Upper lobe of right lung (tissue), 1 donor: ENCODE data around the gene MUC12. TPM values are rescaled to one million over a fixed set of nuclear protein-coding genes. Genes with fewer than 3 reads are reported as not detected.
"Not testable (repeated sequence)": the region's sequence is repeated elsewhere in the genome, so short reads cannot be mapped to it uniquely, and the experiment has no call there.

Experiments used
- ATAC-seq: fragments of 200-7000 bp; cut with Tn5 transposase; one replicate; pipeline ENCODE4 v1.9.1; 2020; ENCODE audit warnings: mild to moderate bottlenecking, moderate library complexity
- DNase-seq: peaks from one replicate; pipeline ENCODE4 v3.0.0-alpha.2; 2020
- H3K27ac ChIP-seq: fragments of 200-600 bp; one replicate; pipeline ENCODE4 v1.8.0; 2022
- H3K27me3 ChIP-seq: fragments of 200-600 bp; one replicate; pipeline ENCODE4 v1.8.0; 2022; ENCODE audit warnings: mild to moderate bottlenecking
- H3K36me3 ChIP-seq: fragments of 200-600 bp; one replicate; pipeline ENCODE4 v1.8.0; 2022
- H3K4me1 ChIP-seq: fragments of 200-600 bp; one replicate; pipeline ENCODE4 v1.8.0; 2022
- H3K4me3 ChIP-seq: fragments of 200-600 bp; one replicate; pipeline ENCODE4 v1.8.0; 2022; ENCODE audit warnings: mild to moderate bottlenecking
- H3K9me3 ChIP-seq: fragments of 200-600 bp; one replicate; pipeline ENCODE4 v1.8.0; 2022
- intact Hi-C: fragments of 100-400 bp; cut with DNase I; formaldehyde crosslinking; loops from one replicate; pipeline ENCODE4 v1.11.0; 2022
- total RNA-seq: library from RNA; stranded (reverse); fragmentation: NEBNext Ultra II Directional; extraction: Animal tissue kit (Norgen Biotek cat#: 25700); gene quantifications from one replicate; pipeline ENCODE4 v1.2.1, GENCODE V29; 2021
- TF ChIP-seq, protein P1 (sequence below): fragments of 200-600 bp; IDR thresholded peaks from one replicate; pipeline ENCODE4 v1.8.0; 2022; ENCODE audit warnings: antibody characterized with exemption
- donor health status: DM: no; HTN: yes; CAD: no; lungs with severe emphysema.

MUC12 gene
- total RNA-seq, 1 donor from 2014 or later = not detected

GRCh38 chr7:101000025-101000424 is 30.7 kb downstream of the MUC12 start:
- intact Hi-C loops, H3K4me3 ChIP-seq, ATAC-seq, H3K27ac ChIP-seq, H3K9me3 ChIP-seq, DNase-seq, H3K36me3 ChIP-seq, H3K27me3 ChIP-seq, H3K4me1 ChIP-seq: not testable (repeated sequence)

DNA sequence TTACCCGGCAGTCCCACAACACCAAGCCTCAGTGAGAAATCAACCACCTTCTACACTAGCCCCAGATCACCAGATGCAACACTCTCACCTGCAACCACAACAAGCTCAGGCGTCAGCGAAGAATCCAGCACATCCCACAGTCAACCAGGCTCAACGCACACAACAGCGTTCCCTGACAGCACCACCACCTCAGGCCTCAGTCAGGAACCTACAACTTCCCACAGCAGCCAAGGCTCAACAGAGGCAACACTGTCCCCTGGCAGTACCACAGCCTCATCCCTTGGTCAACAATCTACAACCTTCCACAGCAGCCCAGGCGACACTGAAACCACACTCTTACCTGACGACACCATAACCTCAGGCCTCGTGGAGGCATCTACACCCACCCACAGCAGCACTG is 33.0 kb downstream of the MUC12 start:
- H3K4me1 ChIP-seq, H3K27me3 ChIP-seq, H3K36me3 ChIP-seq, H3K27ac ChIP-seq, intact Hi-C loops, DNase-seq, H3K4me3 ChIP-seq, H3K9me3 ChIP-seq: not testable (repeated sequence)
- peak; percentile 24 for ATAC-seq

- intact Hi-C loops, H3K27ac ChIP-seq, ATAC-seq, H3K9me3 ChIP-seq, H3K27me3 ChIP-seq, H3K4me3 ChIP-seq, H3K4me1 ChIP-seq, H3K36me3 ChIP-seq, DNase-seq: not testable (repeated sequence)
These were observed 38.0 kb downstream of the MUC12 start for GRCh38 chr7:101007361-101007760.

- no peak overlapping the region for H3K4me3 ChIP-seq
- H3K36me3 ChIP-seq = no peaks in the 10 kb centered on the region
- no peaks in the 10 kb centered on the region for H3K9me3 ChIP-seq
- DNase-seq = no peak
- no peak overlapping the region for H3K27ac ChIP-seq
- H3K4me1 ChIP-seq = no peaks in the 10 kb centered on the region
- H3K27me3 ChIP-seq = peaks cover 5% of the 10 kb centered on the region
- ATAC-seq = no peak
- intact Hi-C loops = no loop called here
- TF ChIP-seq, protein P1, sequence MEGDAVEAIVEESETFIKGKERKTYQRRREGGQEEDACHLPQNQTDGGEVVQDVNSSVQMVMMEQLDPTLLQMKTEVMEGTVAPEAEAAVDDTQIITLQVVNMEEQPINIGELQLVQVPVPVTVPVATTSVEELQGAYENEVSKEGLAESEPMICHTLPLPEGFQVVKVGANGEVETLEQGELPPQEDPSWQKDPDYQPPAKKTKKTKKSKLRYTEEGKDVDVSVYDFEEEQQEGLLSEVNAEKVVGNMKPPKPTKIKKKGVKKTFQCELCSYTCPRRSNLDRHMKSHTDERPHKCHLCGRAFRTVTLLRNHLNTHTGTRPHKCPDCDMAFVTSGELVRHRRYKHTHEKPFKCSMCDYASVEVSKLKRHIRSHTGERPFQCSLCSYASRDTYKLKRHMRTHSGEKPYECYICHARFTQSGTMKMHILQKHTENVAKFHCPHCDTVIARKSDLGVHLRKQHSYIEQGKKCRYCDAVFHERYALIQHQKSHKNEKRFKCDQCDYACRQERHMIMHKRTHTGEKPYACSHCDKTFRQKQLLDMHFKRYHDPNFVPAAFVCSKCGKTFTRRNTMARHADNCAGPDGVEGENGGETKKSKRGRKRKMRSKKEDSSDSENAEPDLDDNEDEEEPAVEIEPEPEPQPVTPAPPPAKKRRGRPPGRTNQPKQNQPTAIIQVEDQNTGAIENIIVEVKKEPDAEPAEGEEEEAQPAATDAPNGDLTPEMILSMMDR = no peak
These were observed 40.3 kb downstream of the MUC12 start for GRCh38 chr7:101009629-101010028.

DNA sequence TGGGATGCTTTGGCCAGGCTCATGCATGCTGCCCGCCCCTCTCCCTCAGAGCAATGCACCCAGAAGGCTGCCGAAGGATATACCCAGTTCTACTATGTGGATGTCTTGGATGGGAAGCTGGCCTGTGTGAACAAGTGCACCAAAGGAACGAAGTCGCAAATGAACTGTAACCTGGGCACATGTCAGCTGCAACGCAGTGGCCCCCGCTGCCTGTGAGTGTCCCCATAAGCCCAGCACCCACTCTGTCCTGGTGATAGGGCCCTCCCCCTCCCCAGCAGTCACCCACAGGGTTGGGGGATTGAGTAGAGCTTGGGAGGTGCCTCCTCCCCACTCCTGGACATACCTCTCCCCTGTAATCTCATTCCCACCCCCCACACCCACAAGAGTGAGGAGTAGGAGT is 43.6 kb downstream of the MUC12 start:
- ATAC-seq = no peak
- Histone ChIP-seq H3K4me3 (no peak overlapping the region), H3K27me3 (peaks cover 18% of the 10 kb centered on the region), H3K4me1 (peaks cover 3% of the 10 kb centered on the region), H3K9me3 (no peaks in the 10 kb centered on the region), H3K36me3 (no peaks in the 10 kb centered on the region), H3K27ac (no peak overlapping the region)
- DNase-seq = no peak
- intact Hi-C loops = no loop called here
- TF ChIP-seq, protein P1 = no peak

GRCh38 chr7:101015626-101016025 is 46.3 kb downstream of the MUC12 start:
- Histone ChIP-seq H3K27me3 (peaks cover 12% of the 10 kb centered on the region), H3K27ac (no peak overlapping the region), H3K36me3 (no peaks in the 10 kb centered on the region), H3K9me3 (no peaks in the 10 kb centered on the region), H3K4me3 (no peak overlapping the region), H3K4me1 (peaks cover 3% of the 10 kb centered on the region)
- DNase-seq (no peak), ATAC-seq (no peak)
- intact Hi-C loops = no loop called here
- TF ChIP-seq, protein P1 = no peak

DNA sequence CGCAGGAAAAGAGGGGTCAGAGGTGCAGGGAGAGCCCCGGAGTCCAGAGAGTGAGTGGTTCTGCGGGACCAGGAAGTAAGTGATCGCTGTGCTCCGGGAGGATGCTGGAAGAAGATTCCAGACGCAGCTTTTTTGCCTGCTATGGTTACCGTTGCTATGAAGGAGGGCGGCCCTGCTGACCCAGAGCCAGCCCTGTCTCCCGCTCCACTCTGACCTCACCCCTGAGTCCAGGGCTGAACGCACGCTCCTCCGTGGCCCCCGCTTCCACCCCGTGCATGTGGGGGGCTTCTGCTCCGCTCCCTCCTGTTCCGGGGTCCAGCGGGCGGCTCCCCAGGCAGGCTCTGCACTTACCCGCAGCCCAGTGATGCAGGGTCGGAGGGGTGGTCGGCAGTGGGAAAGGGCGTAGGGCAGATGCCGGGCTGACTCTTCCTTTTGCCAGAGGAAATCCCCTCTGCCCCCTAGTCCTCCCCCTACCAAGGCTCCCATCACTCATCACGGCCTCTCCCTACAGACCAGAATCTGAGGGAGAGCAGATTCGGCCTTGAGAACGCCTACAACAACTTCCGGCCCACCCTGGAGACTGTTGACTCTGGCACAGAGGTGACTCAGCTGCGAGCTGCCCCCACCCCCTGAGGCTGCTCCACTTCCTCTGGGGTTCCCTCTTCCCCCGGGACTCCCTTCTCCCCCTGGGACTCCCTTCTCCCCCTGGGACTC is 47.9 kb downstream of the MUC12 start:
- no peaks in the 10 kb centered on the region for H3K9me3 ChIP-seq
- TF ChIP-seq, protein P1 = no peak
- peak overlapping the region; percentile 60 for H3K27ac ChIP-seq
- intact Hi-C loops = no loop called here
- DNase-seq (peak; percentile 75), ATAC-seq (peak; percentile 86)
- peaks cover 3% of the 10 kb centered on the region for H3K4me1 ChIP-seq
- no peaks in the 10 kb centered on the region for H3K36me3 ChIP-seq
- peak overlapping the region; percentile 41 for H3K4me3 ChIP-seq
- H3K27me3 ChIP-seq = peaks cover 12% of the 10 kb centered on the region
